IMR-90 (cell line): Measurements from ENCODE around the gene CYGB. TPM values are rescaled to one million over a fixed set of nuclear protein-coding genes. Genes with fewer than 3 reads are reported as not detected.

ENCODE experiments used
- ATAC-seq: fragments of 200-7000 bp; cut with Tn5 transposase; 2 replicates; pipeline ENCODE4 v1.9.1; 2020; ENCODE audit warnings: low read depth, mild to moderate bottlenecking, moderate library complexity
- BruUV-seq: library from RNA; stranded (reverse); fragments of 400-500 nt; replicated peaks from 2 replicates; lab custom pipeline; 2021; lab: Mats Ljungman, UMichigan
- CTCF ChIA-PET: fragments of 300-600 bp; formaldehyde crosslinking; extraction: SDS; loops from one replicate; lab custom pipeline; 2021; ENCODE audit warnings: antibody characterized with exemption; lab: Yijun Ruan, JAX
- POLR2A ChIA-PET: fragments of 300-600 bp; sonication (Branson Sonifier 250); formaldehyde crosslinking; loops from one replicate; lab custom pipeline; 2022; ENCODE audit warnings: antibody characterized with exemption; ENCODE audit not compliant: unreplicated experiment; lab: Charles Lee
- DNase-seq: peaks from one replicate; pipeline ENCODE4 v3.0.0; 2013
- H2AFZ ChIP-seq: replicated peaks from 2 replicates; pipeline ENCODE3; 2013; ENCODE audit warnings: low read length, mild to moderate bottlenecking; ENCODE audit not compliant: poor library complexity
- H2AK5ac ChIP-seq: 2 replicates; pipeline ENCODE4 v1.6.1; 2013; ENCODE audit warnings: low read depth, low read length, inconsistent platforms
- H2AK9ac ChIP-seq: replicated peaks from 2 replicates; pipeline ENCODE3; 2013; ENCODE audit warnings: mild to moderate bottlenecking, low read depth, low read length, moderate library complexity; ENCODE audit not compliant: poor library complexity
- H2BK120ac ChIP-seq: 2 replicates; pipeline ENCODE4 v1.6.1; 2013; ENCODE audit warnings: low read depth, low read length, inconsistent platforms
- H2BK15ac ChIP-seq: 3 replicates; pipeline ENCODE4 v1.6.1; 2013; ENCODE audit warnings: low read depth, low read length, inconsistent platforms
- H2BK20ac ChIP-seq: 2 replicates; pipeline ENCODE4 v1.6.1; 2013; ENCODE audit warnings: low read depth, mild to moderate bottlenecking, inconsistent platforms, low read length, moderate library complexity
- H2BK5ac ChIP-seq: 2 replicates; pipeline ENCODE4 v1.6.1; 2013; ENCODE audit warnings: mild to moderate bottlenecking, low read depth, low read length, inconsistent platforms; ENCODE audit not compliant: poor library complexity, severe bottlenecking
- H3K14ac ChIP-seq: replicated peaks from 2 replicates; pipeline ENCODE4 v1.6.1; 2013; ENCODE audit warnings: low read depth, low read length, inconsistent platforms
- H3K18ac ChIP-seq: 2 replicates; pipeline ENCODE4 v1.6.1; 2013; ENCODE audit warnings: low read depth, low read length, control low read depth
- H3K23ac ChIP-seq: 2 replicates; pipeline ENCODE4 v1.6.1; 2013; ENCODE audit warnings: low read depth, low read length, inconsistent platforms
- H3K27ac ChIP-seq: 2 replicates; pipeline ENCODE4 v1.5.1; 2013; ENCODE audit warnings: mild to moderate bottlenecking, control low read depth, low read length; ENCODE audit not compliant: insufficient read depth
- H3K27me3 ChIP-seq: 2 replicates; pipeline ENCODE4 v1.6.1; 2013; ENCODE audit warnings: low read length; ENCODE audit not compliant: control insufficient read depth, insufficient read depth
- H3K36me3 ChIP-seq: 2 replicates; pipeline ENCODE4 v1.6.1; 2013; ENCODE audit warnings: low read length, mixed read lengths; ENCODE audit not compliant: control insufficient read depth, insufficient read depth
- H3K4ac ChIP-seq: 2 replicates; pipeline ENCODE4 v1.6.1; 2013; ENCODE audit warnings: low read depth, low read length, inconsistent platforms
- H3K4me1 ChIP-seq: 2 replicates; pipeline ENCODE4 v1.6.1; 2013; ENCODE audit warnings: low read length, mixed read lengths; ENCODE audit not compliant: control insufficient read depth, insufficient read depth
- H3K4me2 ChIP-seq: 2 replicates; pipeline ENCODE4 v1.6.1; 2013; ENCODE audit warnings: low read depth, mild to moderate bottlenecking, control low read depth, low read length, moderate library complexity
- H3K4me3 ChIP-seq: 2 replicates; pipeline ENCODE4 v1.5.1; 2013; ENCODE audit warnings: low read depth, mild to moderate bottlenecking, control low read depth, low read length, moderate library complexity; ENCODE audit not compliant: insufficient read depth
- H3K56ac ChIP-seq: 2 replicates; pipeline ENCODE4 v1.6.1; 2013; ENCODE audit warnings: low read length, inconsistent platforms; ENCODE audit not compliant: insufficient read depth; ENCODE audit errors: extremely low read depth
- H3K79me1 ChIP-seq, 2 experiments: 2 replicates each; pipeline ENCODE4 v1.6.1; 2013; ENCODE audit warnings: low read length in 2 of 2, inconsistent platforms in 1 of 2, low read depth in 1 of 2
- H3K9ac ChIP-seq: 2 replicates; pipeline ENCODE4 v1.6.1; 2013; ENCODE audit warnings: low read depth, low read length, control low read depth
- H3K9me1 ChIP-seq: 2 replicates; pipeline ENCODE4 v1.6.1; 2013; ENCODE audit warnings: low read length, inconsistent platforms; ENCODE audit not compliant: insufficient read depth
- H3K9me3 ChIP-seq: 2 replicates; pipeline ENCODE4 v1.6.1; 2013; ENCODE audit warnings: low read length; ENCODE audit not compliant: control insufficient read depth, insufficient read depth
- H4K20me1 ChIP-seq: 2 replicates; pipeline ENCODE4 v1.6.1; 2013; ENCODE audit warnings: low read length, inconsistent platforms; ENCODE audit not compliant: insufficient read depth
- H4K5ac ChIP-seq: 2 replicates; pipeline ENCODE4 v1.6.1; 2013; ENCODE audit warnings: mild to moderate bottlenecking, low read depth, low read length, control low read depth
- H4K8ac ChIP-seq, 2 experiments: 2 replicates each; pipeline ENCODE4 v1.6.1; 2013; ENCODE audit warnings: low read depth in 2 of 2, low read length in 2 of 2, control low read depth in 1 of 2, inconsistent platforms in 1 of 2
- H4K91ac ChIP-seq: 2 replicates; pipeline ENCODE4 v1.6.1; 2013; ENCODE audit warnings: low read depth, low read length, inconsistent platforms; ENCODE audit not compliant: insufficient read depth
- BHLHE40 ChIP-seq: fragments of 150-350 bp; IDR thresholded peaks from 2 replicates; pipeline ENCODE4 v1.6.1; 2016; ENCODE audit warnings: mild to moderate bottlenecking, low read depth, low read length
- CEBPB ChIP-seq: IDR thresholded peaks from 2 replicates; pipeline ENCODE4 v1.6.1; 2012; ENCODE audit warnings: low read depth, low read length, improper control_type of control experiment
- CHD1 ChIP-seq: IDR thresholded peaks from 2 replicates; pipeline ENCODE4 v1.6.1; 2012; ENCODE audit warnings: low read depth, low read length, improper control_type of control experiment
- FOS ChIP-seq: fragments of 150-350 bp; IDR thresholded peaks from 2 replicates; pipeline ENCODE4 v1.6.1; 2016; ENCODE audit warnings: low read depth, low read length
- MAFK ChIP-seq: IDR thresholded peaks from 2 replicates; pipeline ENCODE4 v1.6.1; 2012; ENCODE audit warnings: low read depth, low read length, improper control_type of control experiment
- MAZ ChIP-seq: IDR thresholded peaks from 2 replicates; pipeline ENCODE4 v1.6.1; 2012; ENCODE audit warnings: low read depth, mild to moderate bottlenecking, low read length, improper control_type of control experiment, moderate library complexity, borderline replicate concordance
- MXI1 ChIP-seq: IDR thresholded peaks from 2 replicates; pipeline ENCODE4 v1.6.1; 2012; ENCODE audit warnings: low read depth, mild to moderate bottlenecking, low read length, moderate library complexity, borderline replicate concordance
- NFE2L2 ChIP-seq: fragments of 150-350 bp; IDR thresholded peaks from 2 replicates; pipeline ENCODE4 v1.6.1; 2016; ENCODE audit warnings: low read depth, mild to moderate bottlenecking, low read length
- POLR2A ChIP-seq: IDR thresholded peaks from 2 replicates; pipeline ENCODE4 v1.6.1; 2012; ENCODE audit warnings: mild to moderate bottlenecking, low read depth, low read length
- RAD21 ChIP-seq: IDR thresholded peaks from 2 replicates; pipeline ENCODE4 v1.6.1; 2012; ENCODE audit warnings: low read length, improper control_type of control experiment
- RCOR1 ChIP-seq: IDR thresholded peaks from 2 replicates; pipeline ENCODE4 v1.6.1; 2012; ENCODE audit warnings: mild to moderate bottlenecking, low read length, improper control_type of control experiment; ENCODE audit not compliant: insufficient replicate concordance
- RFX5 ChIP-seq: IDR thresholded peaks from 2 replicates; pipeline ENCODE4 v1.8.0; 2012; ENCODE audit warnings: low read depth, mild to moderate bottlenecking, low read length, moderate library complexity
- SMC3 ChIP-seq: fragments of 150-350 bp; IDR thresholded peaks from 2 replicates; pipeline ENCODE4 v1.6.1; 2016; ENCODE audit warnings: low read depth, mild to moderate bottlenecking, antibody characterized with exemption, low read length, moderate library complexity
- WGBS, 2 experiments: methylation state at CpG; one replicate each; pipeline versions ENCODE4 v1.1.5 to v1.1.7; 2013; ENCODE audit warnings: missing lambda C conversion rate in 2 of 2; ENCODE audit not compliant: insufficient read length in 1 of 2; ENCODE audit errors: extremely low coverage in 2 of 2; 5-methylcytosine and 5-hydroxymethylcytosine counted together
- dilution Hi-C: fragments of 300-500 bp; cut with HindIII; formaldehyde crosslinking; loops from one replicate; pipeline ENCODE4 v1.14.3; 2018; ENCODE audit warnings: low sequenced_read_pairs; ENCODE audit not compliant: unreplicated experiment
- in situ Hi-C: fragments of 300-500 bp; cut with MboI; formaldehyde crosslinking; loops from 3 replicates; pipeline ENCODE4 v1.14.3; 2019; ENCODE audit warnings: low sequenced_read_pairs, inconsistent platforms, mixed read lengths
- intact Hi-C: fragments of 100-400 bp; cut with micrococcal nuclease; formaldehyde crosslinking; loops from 2 replicates; pipeline ENCODE4 v1.10.0; 2022
- polyA plus RNA-seq, 3 experiments: library from polyadenylated mRNA; depleted of rRNA; stranded (reverse); fragments of >200 nt; gene quantifications; 2 replicates each; pipeline ENCODE4 v1.2.3, GENCODE V29; 2012; ENCODE audit warnings: low replicate concordance in 1 of 3
- total RNA-seq: library from RNA; depleted of rRNA; stranded (reverse); fragments of >200 nt; gene quantifications from 2 replicates; pipeline ENCODE4 v1.2.3, GENCODE V29; 2012
- TF ChIP-seq, protein P1 (sequence below): fragments of 150-350 bp; IDR thresholded peaks from 2 replicates; pipeline ENCODE4 v1.6.1; 2017; ENCODE audit warnings: mild to moderate bottlenecking, antibody characterized with exemption, low read length, low read depth
- TF ChIP-seq, protein P2 (sequence below): fragments of 150-350 bp; IDR thresholded peaks from 2 replicates; pipeline ENCODE4 v1.6.1; 2016; ENCODE audit warnings: low read depth, mild to moderate bottlenecking, low read length, moderate library complexity, borderline replicate concordance

CYGB gene
- total and polyA plus RNA-seq, 2 of the 4 experiments (the other 2 are of a cell fraction): 1.3 to 2.9 TPM

DNA sequence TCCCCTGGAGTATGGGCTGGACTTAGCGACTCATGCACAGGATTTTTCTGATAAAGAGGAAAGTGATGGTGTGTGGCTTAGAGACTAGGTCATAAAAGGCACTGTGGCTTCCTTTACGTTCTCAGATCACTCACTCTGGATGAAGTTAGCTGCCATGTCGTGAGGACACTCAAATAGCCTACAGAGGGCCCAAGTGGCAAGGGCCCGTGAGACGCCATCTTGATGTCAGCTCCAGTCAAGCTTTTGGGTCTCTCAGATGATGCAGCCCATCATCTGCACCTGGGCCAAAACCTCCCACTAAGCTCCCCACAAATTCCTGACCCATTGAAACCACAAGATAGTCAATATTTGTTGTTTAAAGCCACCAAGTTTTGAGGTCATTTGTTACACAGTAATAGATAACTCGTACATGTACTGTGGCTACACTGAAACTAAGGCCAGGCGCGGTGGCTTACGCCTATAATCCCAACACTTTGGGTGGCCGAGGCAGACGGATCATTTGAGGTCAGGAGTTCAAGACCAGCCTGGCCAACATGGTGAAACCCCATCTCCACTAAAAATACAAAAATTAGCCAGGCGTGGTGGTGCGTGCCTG is 33.5 kb upstream of the CYGB start:
- DNase-seq (no peak), ATAC-seq (no peak)
- TF ChIP-seq RAD21 (no peak), CEBPB (no peak), MAFK (no peak), MXI1 (no peak), POLR2A (no peak), FOS (no peak), SMC3 (no peak), CHD1 (no peak), NFE2L2 (no peak), RCOR1 (no peak), RFX5 (no peak), BHLHE40 (no peak), MAZ (no peak)
- TF ChIP-seq, protein P1, sequence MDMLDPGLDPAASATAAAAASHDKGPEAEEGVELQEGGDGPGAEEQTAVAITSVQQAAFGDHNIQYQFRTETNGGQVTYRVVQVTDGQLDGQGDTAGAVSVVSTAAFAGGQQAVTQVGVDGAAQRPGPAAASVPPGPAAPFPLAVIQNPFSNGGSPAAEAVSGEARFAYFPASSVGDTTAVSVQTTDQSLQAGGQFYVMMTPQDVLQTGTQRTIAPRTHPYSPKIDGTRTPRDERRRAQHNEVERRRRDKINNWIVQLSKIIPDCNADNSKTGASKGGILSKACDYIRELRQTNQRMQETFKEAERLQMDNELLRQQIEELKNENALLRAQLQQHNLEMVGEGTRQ: no peak
- TF ChIP-seq, protein P2, sequence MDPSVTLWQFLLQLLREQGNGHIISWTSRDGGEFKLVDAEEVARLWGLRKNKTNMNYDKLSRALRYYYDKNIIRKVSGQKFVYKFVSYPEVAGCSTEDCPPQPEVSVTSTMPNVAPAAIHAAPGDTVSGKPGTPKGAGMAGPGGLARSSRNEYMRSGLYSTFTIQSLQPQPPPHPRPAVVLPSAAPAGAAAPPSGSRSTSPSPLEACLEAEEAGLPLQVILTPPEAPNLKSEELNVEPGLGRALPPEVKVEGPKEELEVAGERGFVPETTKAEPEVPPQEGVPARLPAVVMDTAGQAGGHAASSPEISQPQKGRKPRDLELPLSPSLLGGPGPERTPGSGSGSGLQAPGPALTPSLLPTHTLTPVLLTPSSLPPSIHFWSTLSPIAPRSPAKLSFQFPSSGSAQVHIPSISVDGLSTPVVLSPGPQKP: no peak
- Histone ChIP-seq H2AK5ac (no peak overlapping the region), H3K4me3 (no peak overlapping the region), H3K4ac (no peak overlapping the region), H4K8ac (no peak overlapping the region), H3K23ac (no peak overlapping the region), H2BK120ac (no peak overlapping the region), H3K27me3 (no peaks in the 10 kb centered on the region), H3K4me2 (no peak overlapping the region), H3K9me1 (no peaks in the 10 kb centered on the region), H2BK5ac (no peak overlapping the region), H3K27ac (no peak overlapping the region), H4K5ac (no peak overlapping the region), H2AFZ (no peak overlapping the region), H2BK15ac (no peak overlapping the region), H4K20me1 (peaks cover 24% of the 10 kb centered on the region), H3K4me1 (no peaks in the 10 kb centered on the region), H3K9ac (no peak overlapping the region), H2BK20ac (no peak overlapping the region), H3K36me3 (peaks cover 7% of the 10 kb centered on the region), H3K18ac (no peak overlapping the region), H4K91ac (no peak overlapping the region), H3K56ac (no peak overlapping the region), H3K9me3 (peaks cover 6% of the 10 kb centered on the region), H3K79me1 (peaks cover 2 to 9% of the 10 kb centered on the region in 2 experiments; a peak in 3 of 4 replicates), H3K14ac (no peak overlapping the region), H2AK9ac (no peak overlapping the region)
- 95% methylated on average over 8 of the region's 13 CpGs; no CpG with 5 or more reads in 1 of the 2 experiments for WGBS, 2 experiments
- in situ Hi-C loops (no loop called here), intact Hi-C loops (no loop called here), dilution Hi-C loops (no loop called here)
- ChIA-PET POLR2A (no interaction called here), CTCF (interaction anchor here (0.6 kb wide), 1 partner anchor 104 kb away, joined by 4 read pairs; no protein-coding TSS in a partner anchor)
- no TSS peak for BruUV-seq
